GM18508 (cell line): Measurements from ENCODE around the gene CENPB.

Source experiments
- ATAC-seq: cut with Tn5 transposase; IDR thresholded peaks from one replicate; pipeline ENCODE4 v1.9.1; 2021; ENCODE audit warnings: moderate number of reproducible peaks; ENCODE audit not compliant: insufficient read depth, unreplicated experiment

Gene CENPB

GRCh38 chr20:3753501-3754275 lies 32.9 kb downstream of the CENPB start:
- no peak for ATAC-seq

- ATAC-seq, result no peak
Measured at GRCh38 chr20:3753098-3753497, 33.4 kb downstream of the CENPB start.

GRCh38 chr20:3752386-3752759 lies 34.2 kb downstream of the CENPB start:
- no peak for ATAC-seq

GRCh38 chr20:3751675-3752385 lies 34.7 kb downstream of the CENPB start:
- ATAC-seq, result no peak

GRCh38 chr20:3751305-3751674 lies 35.2 kb downstream of the CENPB start:
- ATAC-seq, result no peak

GRCh38 chr20:3749689-3750531 lies 36.6 kb downstream of the CENPB start:
- no peak for ATAC-seq

GRCh38 chr20:3749087-3749688 lies 37.4 kb downstream of the CENPB start:
- no peak for ATAC-seq

GRCh38 chr20:3748073-3748472 lies 38.5 kb downstream of the CENPB start:
- no peak for ATAC-seq

- ATAC-seq, result no peak
Measured at GRCh38 chr20:3747471-3747870, 39.1 kb downstream of the CENPB start.

- ATAC-seq, result no peak
Measured at GRCh38 chr20:3745686-3746173, 40.8 kb downstream of the CENPB start.

- no peak for ATAC-seq
Measured at GRCh38 chr20:3744806-3745685, 41.5 kb downstream of the CENPB start.

GRCh38 chr20:3744037-3744436 lies 42.5 kb downstream of the CENPB start:
- no peak for ATAC-seq

- ATAC-seq, result no peak
Measured at GRCh38 chr20:3743251-3743650, 43.3 kb downstream of the CENPB start.

GRCh38 chr20:3741836-3742458 lies 44.6 kb downstream of the CENPB start:
- ATAC-seq, result no peak

GRCh38 chr20:3740615-3741301 lies 45.8 kb downstream of the CENPB start:
- ATAC-seq, result no peak

- no peak for ATAC-seq
Measured at GRCh38 chr20:3739926-3740451, 46.6 kb downstream of the CENPB start.

- no peak for ATAC-seq
Measured at GRCh38 chr20:3739054-3739925, 47.2 kb downstream of the CENPB start.
